ENCODE measurements around the gene NEDD9.

The NEDD9 gene

DNA sequence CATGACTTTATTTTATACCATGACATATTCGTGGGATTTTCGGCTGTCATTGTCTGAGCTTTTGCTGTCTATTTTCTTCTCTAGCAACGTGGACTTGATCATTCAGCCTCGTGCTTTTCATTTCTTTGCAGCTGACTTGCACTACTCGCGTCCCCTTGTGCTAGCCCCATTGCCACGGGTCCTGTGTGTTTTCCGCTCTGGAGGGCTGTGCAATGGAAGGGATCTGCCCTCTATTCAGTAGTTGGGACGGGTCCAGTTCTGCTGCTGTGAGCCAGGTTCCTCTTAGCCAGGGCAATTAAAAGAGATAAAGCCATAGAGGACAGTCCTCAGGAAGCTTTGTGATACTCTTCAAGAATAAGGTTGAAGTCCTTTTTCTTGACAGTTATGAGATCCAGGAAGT lies 17.6 kb downstream of the NEDD9 start:
- DNase-seq, result no peak

DNA sequence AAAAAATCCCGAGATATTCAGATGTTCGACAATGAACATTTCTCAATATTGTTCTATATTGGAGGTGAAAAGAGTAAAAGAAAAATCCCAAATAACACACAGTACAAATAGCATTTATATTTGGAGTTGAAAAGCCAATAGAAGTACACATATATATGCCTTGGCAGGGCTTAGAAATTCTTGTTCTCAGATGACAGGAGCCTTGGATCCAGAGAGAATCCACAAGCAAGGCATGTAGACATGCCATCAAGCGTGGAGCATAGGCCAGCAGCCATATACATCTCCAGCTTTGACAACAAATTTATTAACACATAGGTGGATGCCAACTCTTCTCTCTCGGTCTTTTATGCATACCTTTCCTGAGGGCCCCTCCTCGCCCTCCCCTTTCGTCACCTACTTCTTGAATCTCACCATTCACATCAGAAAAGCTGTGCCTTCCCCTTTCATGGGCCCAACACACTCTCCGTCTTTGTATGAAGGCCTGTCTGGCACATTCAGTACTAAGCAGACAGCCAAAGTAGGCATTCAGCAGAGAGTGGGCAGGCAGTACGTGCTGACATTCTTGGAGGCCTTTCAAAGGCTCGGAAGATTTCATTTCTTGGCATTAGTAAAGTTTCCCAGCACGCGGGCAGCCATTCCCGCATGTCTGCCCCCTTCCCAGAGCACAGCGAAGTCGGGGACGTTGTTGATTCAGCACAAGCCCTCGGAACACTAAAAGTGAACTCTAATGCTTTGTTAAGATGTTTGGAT lies 18.2 kb downstream of the NEDD9 start:
- no peak for DNase-seq

DNA sequence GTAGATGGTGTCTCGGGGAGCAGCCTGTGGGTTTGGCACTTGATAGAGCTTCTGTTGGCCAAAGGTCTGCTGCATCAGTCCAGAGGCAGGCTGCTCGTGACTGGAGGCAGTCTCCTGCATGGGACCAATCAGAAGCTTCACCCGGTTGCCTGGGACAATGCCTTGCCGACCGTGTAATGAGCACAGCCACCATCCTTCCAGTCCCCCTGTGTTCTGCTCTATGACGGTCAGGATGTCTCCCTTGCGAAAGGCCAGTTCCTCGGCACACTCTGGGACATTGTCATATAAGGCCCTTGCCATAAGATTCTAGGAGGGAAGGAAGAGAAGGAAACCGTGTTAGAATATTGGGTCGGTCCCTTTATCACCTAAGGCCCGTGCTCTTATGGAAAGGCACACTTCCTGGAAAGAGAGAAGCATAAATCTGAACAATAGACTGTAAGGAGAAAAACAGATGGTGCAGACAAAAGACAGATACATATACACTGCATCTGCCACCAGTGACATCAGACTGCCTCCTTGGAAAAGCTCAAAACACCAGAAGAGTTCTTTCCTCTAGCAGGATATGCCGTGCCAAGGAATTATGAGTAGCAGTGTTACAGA lies 18.9 kb downstream of the NEDD9 start:
- no peak for DNase-seq

DNA sequence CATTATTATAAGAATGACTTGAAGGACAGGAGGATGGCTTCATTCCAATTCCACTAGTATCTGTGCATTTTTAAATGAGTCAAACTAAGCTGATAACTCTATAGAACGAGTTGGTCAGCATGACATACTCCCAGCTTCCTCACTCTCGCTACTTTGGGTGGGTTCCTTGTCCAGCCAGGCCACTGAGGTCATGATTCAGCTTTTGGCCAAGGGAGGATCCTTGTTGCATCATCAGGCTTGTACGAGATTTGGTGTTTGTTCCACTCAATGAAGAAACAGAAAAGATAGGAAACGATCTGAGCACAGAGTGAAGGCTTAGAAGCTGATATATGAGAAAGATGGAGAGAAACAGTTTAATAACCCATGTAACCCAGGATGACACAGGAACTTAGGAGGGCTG lies 19.8 kb downstream of the NEDD9 start:
- no peak for DNase-seq

DNA sequence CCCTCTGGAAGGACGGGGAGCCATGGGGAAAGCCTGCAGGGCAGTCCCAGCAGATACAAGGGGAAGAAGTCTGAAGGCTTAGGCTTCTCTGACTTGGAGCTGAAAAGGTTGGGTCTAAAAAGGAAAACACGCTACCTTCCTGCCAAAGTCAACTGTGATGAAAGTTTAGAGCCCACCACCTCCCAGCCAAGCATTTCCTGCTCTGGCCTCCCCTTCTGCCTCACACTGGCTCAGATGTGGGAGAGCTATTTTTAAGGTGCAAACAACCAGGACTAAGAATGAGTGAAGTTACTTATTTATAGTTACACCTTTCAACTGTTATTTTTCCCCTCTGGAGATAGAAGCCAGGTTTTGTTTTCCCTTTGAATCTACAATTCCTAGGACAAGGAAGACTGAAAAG lies 21.2 kb downstream of the NEDD9 start:
- no peak for DNase-seq

DNA sequence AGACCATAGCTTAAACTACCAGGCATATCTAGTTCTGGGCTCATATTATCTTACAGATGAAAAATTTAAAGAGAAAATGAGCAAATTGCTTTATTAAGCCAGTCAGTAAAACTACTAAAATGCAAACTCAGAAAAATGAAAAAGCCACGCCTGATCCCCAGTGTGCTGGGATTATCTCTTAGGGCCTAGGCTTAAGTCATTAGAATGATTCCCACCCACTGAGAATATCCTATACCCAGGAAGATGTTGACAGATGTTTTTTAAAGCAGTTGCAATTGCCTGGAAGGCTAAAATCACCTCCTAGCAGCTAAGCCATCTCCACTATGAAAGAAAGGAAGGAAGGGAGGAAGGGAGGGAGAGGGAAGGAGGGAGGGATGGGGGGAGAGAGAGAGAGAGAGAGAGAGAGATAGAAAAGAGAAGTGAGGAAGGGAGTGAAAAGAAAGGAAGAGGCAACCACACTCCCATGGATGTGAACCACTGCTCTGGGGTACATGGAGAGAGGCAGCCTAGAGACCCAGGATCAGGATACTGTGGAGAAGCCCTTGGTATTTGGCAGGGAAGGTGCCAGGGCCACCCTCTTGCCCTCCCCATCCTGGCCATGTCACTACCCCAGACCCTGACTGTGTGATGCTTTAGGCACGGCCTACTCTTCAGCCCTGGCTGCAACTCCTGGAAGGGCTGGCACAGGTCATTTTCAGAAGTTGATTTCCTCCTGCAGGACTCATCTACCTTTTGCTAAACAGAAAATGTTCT lies 21.9 kb downstream of the NEDD9 start:
- no peak for DNase-seq

DNA sequence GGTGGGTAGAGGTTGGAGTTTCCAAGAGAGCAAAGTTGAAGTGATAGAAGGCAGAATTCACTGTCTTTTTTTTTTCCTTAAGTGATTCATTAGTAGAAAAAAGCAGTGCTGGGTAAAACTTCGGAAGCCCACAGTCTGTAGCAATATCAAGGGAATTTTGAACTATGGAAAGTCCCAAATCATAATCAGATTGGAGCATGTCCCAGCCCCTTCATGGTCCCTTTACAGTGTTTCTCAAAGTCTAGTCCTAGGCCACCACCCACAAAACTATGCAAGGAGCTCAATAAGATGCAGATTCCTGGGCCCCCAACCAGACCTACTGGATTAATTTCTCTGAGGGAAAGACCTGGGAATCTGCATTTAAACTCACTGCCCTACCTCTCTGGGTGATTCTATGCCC lies 22.6 kb downstream of the NEDD9 start:
- no peak for DNase-seq

DNA sequence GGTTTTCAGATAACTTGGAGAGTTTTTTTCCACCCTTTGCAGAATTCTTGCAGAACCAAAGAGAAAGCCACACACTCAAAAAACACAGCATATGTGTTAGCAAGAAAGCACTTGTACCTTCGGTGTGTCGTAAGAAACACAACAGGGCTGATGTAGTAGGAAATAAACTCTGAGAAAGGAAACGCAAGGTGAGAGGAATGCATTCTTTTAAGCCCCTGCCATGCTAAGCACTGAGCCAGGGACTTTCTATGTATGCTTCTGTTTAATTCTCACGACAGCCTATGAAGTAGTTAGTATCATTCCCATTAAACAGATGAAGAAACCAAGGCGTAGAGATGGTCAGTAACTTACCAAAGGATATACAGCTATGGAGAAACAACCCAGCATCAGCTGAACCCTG lies 23.1 kb downstream of the NEDD9 start:
- no peak for DNase-seq

DNA sequence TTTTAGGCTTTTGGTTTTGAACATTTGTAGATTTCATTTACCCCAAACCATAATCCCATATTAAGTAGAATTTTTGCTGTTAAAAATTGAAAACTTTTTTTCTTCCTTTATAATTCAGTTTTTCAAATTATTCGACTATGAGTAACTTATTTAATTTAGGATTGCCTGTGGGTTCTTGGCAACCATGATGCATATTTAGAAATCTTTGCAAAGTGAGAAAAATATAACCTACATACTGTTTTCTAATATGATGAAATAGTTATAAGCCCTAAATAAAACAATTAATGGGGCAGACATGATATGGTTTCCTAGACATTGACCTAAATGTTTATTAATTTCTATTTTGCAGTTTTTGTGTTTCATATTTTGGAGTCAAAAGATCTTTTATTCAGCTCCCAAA lies 23.6 kb downstream of the NEDD9 start:
- DNase-seq, result no peak

DNA sequence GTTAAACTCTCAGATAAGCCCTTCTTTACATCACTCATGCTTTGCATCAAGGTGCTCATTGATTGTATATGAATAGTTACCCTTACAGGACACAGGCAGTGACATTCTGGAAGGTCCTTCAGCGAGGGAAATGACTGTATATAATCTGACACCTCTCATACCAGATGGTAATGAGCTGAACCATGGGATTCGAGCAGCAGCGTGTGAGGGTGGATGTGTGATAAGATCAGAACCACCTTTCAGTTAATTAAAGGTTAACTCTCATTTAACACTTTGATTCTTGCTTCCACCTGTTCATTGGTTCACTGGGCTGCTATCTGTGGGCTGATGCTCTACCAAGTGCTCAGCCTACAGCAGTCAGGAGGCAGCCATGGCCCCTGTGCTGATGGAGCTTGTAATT lies 24.2 kb downstream of the NEDD9 start:
- no peak for DNase-seq

DNA sequence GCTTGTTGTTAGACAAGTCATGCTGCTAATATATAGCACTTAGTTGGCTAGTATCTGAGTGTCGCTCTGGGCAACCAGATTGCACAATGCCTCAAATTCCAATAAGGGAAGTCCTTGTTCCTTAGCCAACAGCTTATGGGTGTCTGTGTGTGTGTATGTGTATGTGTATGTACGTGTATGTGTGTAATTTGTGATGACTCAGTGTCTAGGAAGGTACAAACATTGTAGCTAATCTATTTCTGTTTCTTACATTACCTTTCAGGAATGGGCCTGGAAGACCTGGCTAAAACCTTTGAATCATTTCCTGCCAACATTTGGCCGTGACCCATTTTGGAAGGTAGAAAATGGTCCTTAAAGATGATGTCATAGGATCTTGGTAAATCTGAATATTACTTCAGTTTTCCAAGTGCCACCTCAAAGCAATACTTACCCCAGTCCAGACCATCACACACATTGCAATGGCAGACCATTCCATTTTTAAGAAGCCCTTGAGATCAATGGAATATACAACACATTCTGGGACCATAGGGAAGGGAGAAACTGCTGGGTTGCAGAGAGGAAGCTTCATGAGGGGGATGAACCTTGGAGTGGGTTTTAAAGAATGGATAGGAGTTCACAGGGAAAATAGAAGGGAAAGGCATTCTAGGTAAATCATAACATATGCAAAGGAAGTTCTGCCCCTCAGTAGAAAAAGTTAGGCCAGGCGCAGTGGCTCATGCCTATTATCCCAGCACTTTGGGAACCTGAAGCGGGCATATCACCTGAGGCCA lies 25.1 kb downstream of the NEDD9 start:
- no peak for DNase-seq

DNA sequence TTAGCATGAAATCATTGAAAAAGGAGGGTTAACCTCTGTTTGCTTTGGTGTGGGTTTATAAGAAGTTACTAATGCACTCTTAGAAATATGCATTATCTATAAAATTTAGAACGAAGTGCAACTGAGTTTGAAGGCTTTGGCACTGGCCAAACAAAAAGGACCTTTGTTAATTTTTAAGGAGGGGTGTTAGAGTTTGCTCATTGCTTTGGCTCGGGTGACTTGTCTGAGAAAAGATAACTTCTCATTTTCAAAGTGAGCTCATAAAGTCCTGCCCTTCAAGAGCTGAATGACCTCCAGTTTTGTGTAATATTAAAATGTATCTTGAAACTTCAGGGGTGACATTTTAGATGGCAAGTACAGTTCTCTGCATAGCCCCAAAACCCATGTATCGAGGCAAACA lies 25.9 kb downstream of the NEDD9 start:
- no peak for DNase-seq

DNA sequence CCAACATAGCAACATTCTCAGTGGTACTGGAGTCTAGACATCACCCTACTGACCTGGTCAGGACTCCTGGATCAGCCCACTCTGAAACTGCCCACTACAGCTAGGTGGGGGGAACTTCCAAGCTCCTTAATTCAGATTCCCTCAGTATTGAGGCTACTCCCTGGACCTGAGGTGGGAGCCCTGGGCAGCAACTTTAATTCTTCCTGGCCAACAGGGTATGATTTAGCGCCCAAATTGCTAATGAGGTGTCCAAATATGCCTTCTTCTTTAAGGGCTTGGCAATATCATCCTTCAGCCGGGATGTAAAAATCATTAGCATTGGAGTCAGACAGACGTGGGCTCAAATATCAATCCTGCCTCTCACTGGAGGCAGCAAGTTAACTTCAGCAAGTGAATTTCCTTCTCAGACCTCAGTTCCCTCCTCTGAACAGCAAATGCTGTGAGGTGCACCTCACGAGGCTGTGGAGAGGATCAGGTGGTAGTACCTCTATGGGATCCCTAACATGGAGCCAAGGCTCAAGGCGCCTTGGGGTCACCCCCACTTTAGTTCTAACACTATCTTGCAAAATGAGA lies 27.6 kb downstream of the NEDD9 start:
- no peak for DNase-seq

DNA sequence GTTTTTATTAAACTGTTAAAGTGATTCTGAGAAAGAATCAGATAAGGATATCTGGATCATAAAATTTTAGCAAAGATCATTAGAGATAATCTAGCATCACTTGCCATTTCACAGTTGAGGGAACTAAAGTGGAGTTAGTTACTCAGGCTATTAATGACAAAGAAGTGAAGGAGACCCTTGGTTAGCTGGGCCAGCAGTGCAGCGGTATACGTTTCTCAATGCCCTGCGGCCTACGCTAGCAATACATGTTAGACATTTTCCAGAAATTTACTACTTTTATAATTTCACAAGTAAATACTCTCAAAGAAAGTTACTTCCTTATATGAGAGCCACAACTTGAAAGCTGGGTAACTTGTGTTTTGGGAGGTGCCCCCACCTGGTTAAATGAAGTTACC lies 28.5 kb downstream of the NEDD9 start:
- DNase-seq, result no peak

DNA sequence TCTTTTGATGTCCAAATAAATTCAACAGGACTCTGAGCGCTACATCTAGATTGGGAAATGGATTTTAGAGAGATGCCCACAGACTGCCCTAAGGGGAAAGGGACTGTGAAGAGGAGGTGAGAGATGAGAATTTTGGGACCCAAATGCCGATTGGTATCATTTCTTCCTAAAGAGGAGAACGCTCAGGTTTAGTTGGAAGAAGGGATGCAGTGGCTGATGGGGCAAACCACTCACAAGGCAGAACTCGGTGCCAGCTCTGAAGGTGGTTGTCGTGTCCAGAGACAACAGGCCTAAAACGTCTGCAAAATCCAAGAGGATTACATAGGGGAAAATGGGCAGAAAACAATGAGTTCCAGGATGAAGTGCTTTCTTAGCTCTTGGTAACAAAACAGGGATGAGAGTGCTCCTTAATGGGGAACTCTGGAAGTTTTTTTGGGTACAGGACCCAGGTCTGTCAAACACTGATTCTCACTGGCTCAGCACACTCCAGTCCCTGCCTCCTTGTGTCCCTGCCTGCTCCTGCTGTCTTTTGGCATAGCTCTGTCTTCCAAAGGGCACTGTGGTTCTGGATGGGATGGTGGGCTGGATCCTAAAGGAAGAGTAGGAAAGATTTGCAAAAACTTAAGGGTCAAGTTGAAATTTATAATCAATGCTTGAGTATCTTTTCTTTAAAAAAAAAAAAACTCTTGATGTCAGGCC lies 29.0 kb downstream of the NEDD9 start:
- DNase-seq, result no peak

DNA sequence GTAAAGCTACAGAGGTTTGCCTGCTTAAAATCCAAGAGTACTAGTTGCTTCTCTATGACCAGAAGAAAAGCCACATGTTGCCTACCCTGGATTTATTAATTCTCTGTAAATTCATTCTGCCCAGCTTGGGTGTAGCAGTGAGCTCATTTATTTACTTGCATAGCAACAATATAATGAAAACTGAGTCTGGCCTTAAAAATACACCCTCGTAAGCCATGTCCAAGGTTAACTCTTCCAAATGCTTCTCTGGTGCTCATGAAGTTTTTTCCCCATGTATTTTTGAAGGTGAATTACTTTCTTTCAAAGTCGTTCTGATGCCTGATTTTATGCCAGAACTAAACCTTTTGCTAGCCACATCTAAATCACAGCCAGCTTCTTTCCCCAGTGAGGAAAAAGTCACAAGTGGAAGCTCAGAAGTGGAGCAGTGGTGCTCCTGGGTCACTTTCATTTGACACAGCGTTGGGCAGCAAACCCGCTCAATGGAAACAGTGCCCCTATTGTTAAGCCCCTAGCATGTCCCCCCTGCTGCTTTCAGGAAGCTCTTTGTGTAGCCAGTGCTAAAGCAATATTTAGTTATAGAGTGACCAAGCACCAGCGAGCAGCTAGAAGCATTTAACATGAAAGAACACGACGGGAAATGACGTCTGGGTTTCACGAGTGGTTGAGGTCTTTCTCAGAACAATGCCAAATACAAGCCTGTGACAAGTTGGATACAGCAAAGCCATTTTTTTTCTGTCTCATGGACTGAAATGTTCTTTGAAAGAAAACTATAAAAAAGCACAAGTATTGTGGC lies 29.8 kb downstream of the NEDD9 start:
- no peak for DNase-seq

DNA sequence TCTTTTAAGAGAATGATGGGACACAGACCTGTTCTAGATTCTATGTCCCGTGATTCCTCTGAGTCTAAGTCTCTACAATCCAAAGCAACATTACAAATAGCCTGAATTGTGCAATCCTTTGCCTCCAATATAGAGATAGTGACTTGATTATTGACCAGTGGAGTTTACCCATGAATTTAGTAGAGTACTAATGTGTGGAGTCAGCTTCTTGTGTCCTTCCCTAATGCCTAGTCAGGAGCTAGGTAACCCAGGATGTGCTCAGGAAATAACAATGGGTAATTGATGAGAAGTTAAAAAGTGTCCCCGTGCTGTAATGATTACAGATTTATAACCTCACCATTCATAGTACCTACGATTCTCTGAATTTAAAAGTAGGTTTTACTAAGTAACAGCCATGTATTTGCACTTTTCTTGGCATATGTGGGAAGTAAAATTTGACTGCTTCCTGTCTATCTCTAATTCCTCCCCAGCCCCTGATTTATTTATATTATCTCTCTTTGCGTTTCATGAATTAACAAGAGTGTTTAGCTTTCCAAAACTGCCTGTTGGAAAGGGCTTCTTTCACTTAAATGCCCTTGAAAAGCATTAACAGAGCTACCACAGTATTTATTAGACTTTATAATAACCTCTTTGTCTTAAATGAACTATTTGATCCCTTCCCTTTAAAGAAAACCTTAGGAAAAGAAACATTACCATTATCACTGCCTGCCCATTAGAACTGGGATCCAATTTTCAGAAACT lies 30.5 kb downstream of the NEDD9 start:
- no peak for DNase-seq

DNA sequence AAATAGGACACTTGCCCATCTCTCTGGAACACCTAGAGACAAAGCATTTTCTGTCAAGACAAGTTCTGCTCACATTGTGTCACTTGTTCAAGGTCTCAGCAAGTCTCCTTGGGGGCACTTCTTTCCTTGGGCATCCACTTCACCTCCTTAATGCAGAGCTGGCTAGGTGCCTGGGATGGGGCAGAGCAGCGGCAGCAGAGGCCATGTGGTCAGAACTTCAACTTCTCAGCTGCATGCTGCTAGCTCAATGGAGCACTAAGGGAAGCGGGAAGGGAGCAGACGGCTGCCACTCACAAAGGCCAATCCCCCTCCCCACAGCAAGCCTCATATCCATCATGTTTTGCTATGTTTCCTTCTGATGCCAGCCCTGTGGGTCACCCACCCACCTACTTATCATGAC lies 31.5 kb downstream of the NEDD9 start:
- DNase-seq, result no peak

DNA sequence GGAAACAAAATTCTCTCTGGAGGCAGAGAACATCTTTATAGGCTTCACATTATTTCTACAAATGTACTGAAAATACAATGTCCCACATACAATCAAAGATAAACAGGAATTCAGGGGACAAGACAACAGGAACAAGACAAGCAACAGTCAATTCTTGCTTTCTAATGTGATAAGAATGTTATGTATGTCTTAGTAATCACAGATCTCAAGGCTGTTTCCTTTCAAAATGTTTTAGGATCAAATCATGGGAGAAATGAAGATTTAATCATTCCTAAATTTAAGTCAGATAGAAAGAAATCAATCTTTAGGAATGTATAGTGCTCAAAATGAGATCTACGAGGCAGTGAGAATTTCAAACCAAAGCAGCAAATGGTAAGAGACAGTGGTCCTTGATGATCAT lies 32.1 kb downstream of the NEDD9 start:
- no peak for DNase-seq

DNA sequence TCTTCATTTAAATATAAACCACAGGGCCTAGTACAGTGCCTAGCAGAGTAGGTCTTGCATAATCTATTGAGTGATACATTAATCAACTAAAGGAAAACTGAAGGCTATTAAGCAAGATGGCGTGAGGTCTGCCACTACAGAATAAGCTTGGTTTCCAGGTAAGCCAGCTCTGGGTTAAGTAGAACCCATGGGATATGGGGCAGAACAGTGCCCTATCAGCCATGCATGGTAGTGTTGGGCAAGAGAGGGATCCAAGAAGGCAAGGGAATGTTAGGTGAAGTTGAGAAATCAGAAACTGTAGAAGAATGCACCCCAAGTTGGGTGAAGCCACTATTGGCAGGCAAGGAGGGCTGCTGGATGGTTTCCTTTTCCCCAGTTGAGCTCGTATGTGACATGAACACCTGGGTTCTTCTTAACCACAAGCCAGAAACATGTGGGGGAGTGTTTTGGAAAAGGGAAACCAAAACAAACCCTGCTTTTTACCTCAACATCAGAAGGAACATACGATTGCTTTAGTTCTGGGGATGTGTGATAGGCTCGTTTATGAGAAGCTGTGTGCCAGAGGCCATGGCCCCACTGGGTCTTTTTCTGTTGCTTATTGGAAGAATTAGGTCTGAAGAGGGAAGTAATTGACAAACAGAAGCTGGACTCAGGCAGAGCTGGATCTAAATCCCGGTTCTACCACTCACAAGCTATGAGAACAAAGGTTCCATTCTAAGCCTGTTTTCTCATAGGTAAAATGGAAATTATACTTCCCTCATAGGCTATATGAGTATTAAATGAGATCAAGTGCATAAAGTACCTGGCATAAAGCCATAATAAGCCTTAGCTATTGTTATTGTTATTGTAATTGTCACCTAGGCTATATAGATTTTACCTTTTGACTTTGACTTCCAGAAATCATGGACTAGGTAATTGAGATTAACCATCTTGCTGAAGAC lies 33.5 kb downstream of the NEDD9 start:
- no peak for DNase-seq
